HEK293 (cell line): Measurements from ENCODE around the gene RLN3.

Experiments
- CTCF ChIP-seq: fragments of 450-650 bp; formaldehyde crosslinking; IDR thresholded peaks from 2 replicates; pipeline ENCODE4 v1.5.1; 2016; ENCODE audit warnings: missing biosample characterization, missing genetic modification characterization
- ELK4 ChIP-seq: IDR thresholded peaks from 2 replicates; pipeline ENCODE4 v1.6.1; 2011; ENCODE audit warnings: mild to moderate bottlenecking, low read depth, low read length, borderline replicate concordance
- MYNN ChIP-seq: fragments of 450-650 bp; formaldehyde crosslinking; IDR thresholded peaks from 2 replicates; pipeline ENCODE4 v1.5.1; 2016; ENCODE audit warnings: missing biosample characterization, missing genetic modification characterization, borderline replicate concordance
- YY1 ChIP-seq: fragments of 450-650 bp; formaldehyde crosslinking; IDR thresholded peaks from 2 replicates; pipeline ENCODE4 v1.5.1; 2018; ENCODE audit warnings: missing biosample characterization, missing genetic modification characterization
- ZEB2 ChIP-seq: fragments of 450-650 bp; formaldehyde crosslinking; IDR thresholded peaks from 2 replicates; pipeline ENCODE4 v1.5.1; 2016; ENCODE audit warnings: missing biosample characterization, missing genetic modification characterization
- ZNF433 ChIP-seq: fragments of 450-650 bp; formaldehyde crosslinking; IDR thresholded peaks from 2 replicates; pipeline ENCODE4 v1.5.1; 2016; ENCODE audit warnings: missing biosample characterization, missing genetic modification characterization, low read depth
- ZNF777 ChIP-seq: fragments of 450-650 bp; formaldehyde crosslinking; IDR thresholded peaks from 2 replicates; pipeline ENCODE4 v1.5.1; 2017; ENCODE audit warnings: missing biosample characterization, missing genetic modification characterization, borderline replicate concordance
- ZSCAN23 ChIP-seq: fragments of 450-650 bp; formaldehyde crosslinking; IDR thresholded peaks from 2 replicates; pipeline ENCODE4 v1.5.1; 2016; ENCODE audit warnings: missing biosample characterization, missing genetic modification characterization
- TF ChIP-seq, protein P1 (sequence below): fragments of 450-650 bp; formaldehyde crosslinking; IDR thresholded peaks from 2 replicates; pipeline ENCODE4 v1.5.1; 2017; ENCODE audit warnings: missing biosample characterization, missing genetic modification characterization
- TF ChIP-seq, protein P2 (sequence below): fragments of 450-650 bp; formaldehyde crosslinking; IDR thresholded peaks from 2 replicates; pipeline ENCODE4 v1.5.1; 2016; ENCODE audit warnings: missing biosample characterization, missing genetic modification characterization

DNA sequence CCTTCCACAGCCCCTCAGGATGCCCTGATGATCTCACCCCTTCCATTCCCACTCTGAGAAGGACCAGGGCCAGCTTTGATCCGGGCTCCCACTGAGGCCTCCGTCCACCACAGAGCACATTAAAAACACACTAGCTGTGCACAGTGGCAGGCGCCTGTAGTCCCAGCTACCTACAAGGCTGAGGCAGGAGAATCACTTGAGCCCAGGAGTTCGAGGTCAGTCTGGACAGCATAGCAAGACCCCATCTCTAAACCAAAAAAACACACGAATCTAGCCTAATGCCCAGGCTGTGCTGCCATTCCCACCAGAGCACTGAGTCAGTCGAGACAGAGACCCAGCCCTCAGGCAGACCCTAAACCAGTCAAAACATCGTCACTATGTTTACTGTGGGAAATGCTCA is 35.9 kb upstream of the RLN3 start:
- TF ChIP-seq, protein P1, sequence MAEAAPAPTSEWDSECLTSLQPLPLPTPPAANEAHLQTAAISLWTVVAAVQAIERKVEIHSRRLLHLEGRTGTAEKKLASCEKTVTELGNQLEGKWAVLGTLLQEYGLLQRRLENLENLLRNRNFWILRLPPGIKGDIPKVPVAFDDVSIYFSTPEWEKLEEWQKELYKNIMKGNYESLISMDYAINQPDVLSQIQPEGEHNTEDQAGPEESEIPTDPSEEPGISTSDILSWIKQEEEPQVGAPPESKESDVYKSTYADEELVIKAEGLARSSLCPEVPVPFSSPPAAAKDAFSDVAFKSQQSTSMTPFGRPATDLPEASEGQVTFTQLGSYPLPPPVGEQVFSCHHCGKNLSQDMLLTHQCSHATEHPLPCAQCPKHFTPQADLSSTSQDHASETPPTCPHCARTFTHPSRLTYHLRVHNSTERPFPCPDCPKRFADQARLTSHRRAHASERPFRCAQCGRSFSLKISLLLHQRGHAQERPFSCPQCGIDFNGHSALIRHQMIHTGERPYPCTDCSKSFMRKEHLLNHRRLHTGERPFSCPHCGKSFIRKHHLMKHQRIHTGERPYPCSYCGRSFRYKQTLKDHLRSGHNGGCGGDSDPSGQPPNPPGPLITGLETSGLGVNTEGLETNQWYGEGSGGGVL (tag by site-specific recombination), result no peak
- no peak for TF ChIP-seq MYNN (tag by site-specific recombination)
- no peak for TF ChIP-seq CTCF (tag by site-specific recombination)
- TF ChIP-seq YY1, result no peak
- TF ChIP-seq ELK4, result no peak
- TF ChIP-seq ZEB2 (tag by site-specific recombination), result no peak
- TF ChIP-seq ZNF433 (tag by site-specific recombination), result no peak
- TF ChIP-seq ZSCAN23 (tag by site-specific recombination), result no peak
- TF ChIP-seq, protein P2, sequence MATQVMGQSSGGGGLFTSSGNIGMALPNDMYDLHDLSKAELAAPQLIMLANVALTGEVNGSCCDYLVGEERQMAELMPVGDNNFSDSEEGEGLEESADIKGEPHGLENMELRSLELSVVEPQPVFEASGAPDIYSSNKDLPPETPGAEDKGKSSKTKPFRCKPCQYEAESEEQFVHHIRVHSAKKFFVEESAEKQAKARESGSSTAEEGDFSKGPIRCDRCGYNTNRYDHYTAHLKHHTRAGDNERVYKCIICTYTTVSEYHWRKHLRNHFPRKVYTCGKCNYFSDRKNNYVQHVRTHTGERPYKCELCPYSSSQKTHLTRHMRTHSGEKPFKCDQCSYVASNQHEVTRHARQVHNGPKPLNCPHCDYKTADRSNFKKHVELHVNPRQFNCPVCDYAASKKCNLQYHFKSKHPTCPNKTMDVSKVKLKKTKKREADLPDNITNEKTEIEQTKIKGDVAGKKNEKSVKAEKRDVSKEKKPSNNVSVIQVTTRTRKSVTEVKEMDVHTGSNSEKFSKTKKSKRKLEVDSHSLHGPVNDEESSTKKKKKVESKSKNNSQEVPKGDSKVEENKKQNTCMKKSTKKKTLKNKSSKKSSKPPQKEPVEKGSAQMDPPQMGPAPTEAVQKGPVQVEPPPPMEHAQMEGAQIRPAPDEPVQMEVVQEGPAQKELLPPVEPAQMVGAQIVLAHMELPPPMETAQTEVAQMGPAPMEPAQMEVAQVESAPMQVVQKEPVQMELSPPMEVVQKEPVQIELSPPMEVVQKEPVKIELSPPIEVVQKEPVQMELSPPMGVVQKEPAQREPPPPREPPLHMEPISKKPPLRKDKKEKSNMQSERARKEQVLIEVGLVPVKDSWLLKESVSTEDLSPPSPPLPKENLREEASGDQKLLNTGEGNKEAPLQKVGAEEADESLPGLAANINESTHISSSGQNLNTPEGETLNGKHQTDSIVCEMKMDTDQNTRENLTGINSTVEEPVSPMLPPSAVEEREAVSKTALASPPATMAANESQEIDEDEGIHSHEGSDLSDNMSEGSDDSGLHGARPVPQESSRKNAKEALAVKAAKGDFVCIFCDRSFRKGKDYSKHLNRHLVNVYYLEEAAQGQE (tag by site-specific recombination), result no peak
- TF ChIP-seq ZNF777 (tag by site-specific recombination), result no peak
